ENCODE measurements around the gene HSPA8. TPM values are rescaled to one million over a fixed set of nuclear protein-coding genes. Genes with fewer than 3 reads are reported as not detected.
A peak's percentile ranks its signal among the peaks of the same experiment; 100 is the strongest.

HSPA8 gene
- total RNA-seq, 2 experiments from 2014 or later, result 788 to 811 TPM

GRCh38 chr11:123033895-123034294 is 28.0 kb downstream of the HSPA8 start:
- H3K27ac Mint-ChIP-seq, result no peak overlapping the region
- POLR2A ChIA-PET, result interaction anchor here (0.9 to 1.5 kb wide), 2 partner anchors 21 to 38 kb away, joined by 3 read pairs; no protein-coding TSS in a partner anchor

GRCh38 chr11:123030517-123030916 is 31.4 kb downstream of the HSPA8 start:
- Histone ChIP-seq H3K9me3 (ENCODE audit: control insufficient read depth in 1 of 2, insufficient read depth in 1 of 2, low read length in 2 of 2) (no peaks in the 10 kb centered on the region), H3K4me3 (ENCODE audit: low read length) (no peak overlapping the region), H3K4me1 (ENCODE audit: insufficient read depth, low read length) (no peaks in the 10 kb centered on the region), H3K36me3 (ENCODE audit: insufficient read depth, low read length) (no peaks in the 10 kb centered on the region), H3K27ac (ENCODE audit: low read depth in 1 of 2, low read length in 2 of 2) (no peak overlapping the region), H3K27me3 (ENCODE audit: control insufficient read depth in 1 of 2, insufficient read depth in 2 of 2, low read length in 2 of 2) (no peaks in the 10 kb centered on the region)
- DNase-seq, result no peak
- intact Hi-C loops (cut with DNase I, micrococcal nuclease), result no loop called here
- POLR2A ChIA-PET, result no interaction called here
- H3K9me3 Mint-ChIP-seq, result no peaks in the 10 kb centered on the region
- CTCF ChIA-PET, result no interaction called here
- H3K4me3 Mint-ChIP-seq, result no peak overlapping the region
- H3K27me3 Mint-ChIP-seq, result no peaks in the 10 kb centered on the region
- H3K36me3 Mint-ChIP-seq (ENCODE audit: low read depth), result no peaks in the 10 kb centered on the region
- H3K4me1 Mint-ChIP-seq (ENCODE audit: low read depth), result no peaks in the 10 kb centered on the region
- H3K27ac Mint-ChIP-seq, result no peak overlapping the region
- no peak for ATAC-seq (ENCODE audit: poor library complexity)
- no peak for TF ChIP-seq CTCF (IDR thresholded peaks at IDR 0.05)

More at GRCh38 chr11:123033895-123034294, 28.0 kb downstream of the HSPA8 start:
- no peak overlapping the region for H3K4me3 Mint-ChIP-seq
- no peaks in the 10 kb centered on the region for H3K27me3 Mint-ChIP-seq
- CTCF ChIA-PET, result interaction anchor here (2.0 kb wide), 1 partner anchor 11 kb away, joined by 5 read pairs; no protein-coding TSS in a partner anchor
- no peaks in the 10 kb centered on the region for H3K9me3 Mint-ChIP-seq
- Histone ChIP-seq H3K27ac (ENCODE audit: low read depth in 1 of 2, low read length in 2 of 2) (no peak overlapping the region), H3K4me1 (ENCODE audit: insufficient read depth, low read length) (no peaks in the 10 kb centered on the region), H3K4me3 (ENCODE audit: low read length) (no peak overlapping the region), H3K9me3 (ENCODE audit: control insufficient read depth in 1 of 2, insufficient read depth in 1 of 2, low read length in 2 of 2) (no peaks in the 10 kb centered on the region), H3K27me3 (ENCODE audit: control insufficient read depth in 1 of 2, insufficient read depth in 2 of 2, low read length in 2 of 2) (no peaks in the 10 kb centered on the region), H3K36me3 (ENCODE audit: insufficient read depth, low read length) (no peaks in the 10 kb centered on the region)
- H3K4me1 Mint-ChIP-seq (ENCODE audit: low read depth), result no peaks in the 10 kb centered on the region
- peak in 1 of 14 experiments; percentile 23 for DNase-seq
- TF ChIP-seq CTCF (IDR thresholded peaks at IDR 0.05), result peak; percentile 23
- no peaks in the 10 kb centered on the region for H3K36me3 Mint-ChIP-seq (ENCODE audit: low read depth)
- intact Hi-C loops (cut with DNase I, micrococcal nuclease), result loop anchor here in 1 of 2 experiments (1.0 kb wide), 1 partner anchor 36 kb away; no protein-coding TSS in a partner anchor
- peak; percentile 39 for ATAC-seq (ENCODE audit: poor library complexity)

GRCh38 chr11:123020968-123021367 is 41.0 kb downstream of the HSPA8 start:
- Histone ChIP-seq H3K27ac (ENCODE audit: low read depth in 1 of 2, low read length in 2 of 2) (no peak overlapping the region), H3K4me3 (ENCODE audit: low read length) (no peak overlapping the region), H3K27me3 (ENCODE audit: control insufficient read depth in 1 of 2, insufficient read depth in 2 of 2, low read length in 2 of 2) (no peaks in the 10 kb centered on the region), H3K36me3 (ENCODE audit: insufficient read depth, low read length) (no peaks in the 10 kb centered on the region), H3K9me3 (ENCODE audit: control insufficient read depth in 1 of 2, insufficient read depth in 1 of 2, low read length in 2 of 2) (no peaks in the 10 kb centered on the region), H3K4me1 (ENCODE audit: insufficient read depth, low read length) (peaks cover 8% of the 10 kb centered on the region)
- Mint-ChIP-seq H3K4me1 (ENCODE audit: low read depth) (peaks cover 8% of the 10 kb centered on the region), H3K36me3 (ENCODE audit: low read depth) (no peaks in the 10 kb centered on the region), H3K9me3 (no peaks in the 10 kb centered on the region), H3K27ac (no peak overlapping the region), H3K27me3 (peaks cover 11% of the 10 kb centered on the region), H3K4me3 (no peak overlapping the region)
- peak; percentile 58 for TF ChIP-seq CTCF (IDR thresholded peaks at IDR 0.05)
- POLR2A ChIA-PET, result interaction anchor here (0.8 to 1.1 kb wide), 2 partner anchors 157 to 237 kb away, joined by 3 read pairs; no protein-coding TSS in a partner anchor
- ATAC-seq (ENCODE audit: poor library complexity) (peak; percentile 60), DNase-seq (peak in 6 of 14 experiments; percentile 7 to 62 (median 32))
- intact Hi-C loops (cut with DNase I, micrococcal nuclease), result loop anchor here (5.0 to 10.0 kb wide), 4 partner anchors 224 to 439 kb away; no protein-coding TSS in a partner anchor
- CTCF ChIA-PET, result interaction anchor here (0.6 to 2.8 kb wide), 5 partner anchors 34 to 440 kb away, joined by 3 to 9 read pairs (median 3); no protein-coding TSS in a partner anchor
